SK-N-SH (cell line): ENCODE data around the gene CDH2. TPM values are rescaled to one million over a fixed set of nuclear protein-coding genes. Genes with fewer than 3 reads are reported as not detected.

Source experiments
- CTCF ChIA-PET: fragments of 300-600, 350-600 bp; formaldehyde crosslinking; extraction: SDS; loops from one replicate; lab custom pipeline; 2021; lab: Yijun Ruan, JAX
- POLR2A ChIA-PET: fragments of 350-600 bp; sonication (Branson Sonifier 250); formaldehyde crosslinking; extraction: SDS; loops from one replicate; lab custom pipeline; 2020; ENCODE audit warnings: antibody characterized with exemption, inconsistent platforms; lab: Yijun Ruan, JAX
- DNase-seq: peaks from one replicate; pipeline ENCODE4 v3.0.0; 2012
- H2AFZ ChIP-seq: fragments of 200-600 bp; sonication (generic); 2 replicates; pipeline ENCODE4 v1.8.1; 2016; ENCODE audit warnings: antibody characterized with exemption, mild to moderate bottlenecking, low read depth
- H3F3A ChIP-seq: fragments of 200-600 bp; sonication (generic); replicated peaks from 2 replicates; pipeline ENCODE3; 2016; ENCODE audit warnings: antibody characterized with exemption, mild to moderate bottlenecking; ENCODE audit not compliant: insufficient read depth
- H3K27ac ChIP-seq, 2 experiments: fragments of 200-500 bp in 1 of 2; fragments of 200-600 bp in 1 of 2; sonication (Bioruptor generic) in 1 of 2; sonication (generic), shearing (Covaris generic) in 1 of 2; 2 replicates each; pipeline versions ENCODE4 v1.5.1 to v1.6.1; 2014 to 2016; ENCODE audit warnings: low read depth in 2 of 2, inconsistent platforms in 1 of 2, low read length in 1 of 2, mild to moderate bottlenecking in 1 of 2, mixed read lengths in 1 of 2
- H3K27me3 ChIP-seq: fragments of 200-600 bp; sonication (generic), shearing (Covaris generic); 2 replicates; pipeline ENCODE4 v1.6.1; 2016; ENCODE audit warnings: mixed run types; ENCODE audit not compliant: insufficient read depth
- H3K36me3 ChIP-seq, 2 experiments: fragments of 200-500 bp in 1 of 2; fragments of 200-600 bp in 1 of 2; sonication (Bioruptor generic) in 1 of 2; sonication (generic) in 1 of 2; replicated peaks in 1 of 2; 2 replicates each; pipeline versions ENCODE3 to v1.5.1; 2014 to 2016; ENCODE audit warnings: low read length in 1 of 2, mild to moderate bottlenecking in 1 of 2; ENCODE audit not compliant: insufficient read depth in 2 of 2, control insufficient read depth in 1 of 2
- H3K4me1 ChIP-seq, 2 experiments: fragments of 200-500 bp in 1 of 2; fragments of 200-600 bp in 1 of 2; sonication (Bioruptor generic) in 1 of 2; sonication (generic), shearing (Covaris generic) in 1 of 2; 2 replicates each; pipeline versions ENCODE4 v1.5.1 to v1.6.1; 2014 to 2016; ENCODE audit warnings: low read depth in 1 of 2, low read length in 1 of 2, mixed run types in 1 of 2; ENCODE audit not compliant: insufficient read depth in 2 of 2, control insufficient read depth in 1 of 2
- H3K4me2 ChIP-seq: fragments of 200-600 bp; sonication (generic), shearing (Covaris generic); 2 replicates; pipeline ENCODE4 v1.6.1; 2017; ENCODE audit warnings: mixed run types
- H3K4me3 ChIP-seq, 2 experiments: fragments of 200-500 bp in 1 of 2; fragments of 200-600 bp in 1 of 2; sonication (Bioruptor generic) in 1 of 2; sonication (generic), shearing (Covaris generic) in 1 of 2; 2 replicates each; pipeline versions ENCODE4 v1.5.1 to v1.8.1; 2014 to 2016; ENCODE audit warnings: low read depth in 2 of 2, inconsistent platforms in 1 of 2, low read length in 1 of 2, mild to moderate bottlenecking in 1 of 2, mixed read lengths in 1 of 2, moderate library complexity in 1 of 2
- H3K79me2 ChIP-seq: fragments of 200-600 bp; sonication (generic); 2 replicates; pipeline ENCODE4 v1.8.1; 2017; ENCODE audit warnings: mild to moderate bottlenecking; ENCODE audit not compliant: insufficient read depth
- H3K9ac ChIP-seq: fragments of 200-600 bp; sonication (generic); 2 replicates; pipeline ENCODE4 v1.6.1; 2017; ENCODE audit warnings: mixed run types
- H3K9me2 ChIP-seq: fragments of 200-600 bp; sonication (generic); 2 replicates; pipeline ENCODE4 v1.6.1; 2017; ENCODE audit warnings: mixed run types
- H3K9me3 ChIP-seq: fragments of 200-600 bp; sonication (generic); 2 replicates; pipeline ENCODE4 v1.6.1; 2017; ENCODE audit warnings: mixed run types, mild to moderate bottlenecking, moderate library complexity
- H4K20me1 ChIP-seq: fragments of 200-600 bp; sonication (generic); 2 replicates; pipeline ENCODE4 v1.6.1; 2017; ENCODE audit warnings: mild to moderate bottlenecking, mixed run types; ENCODE audit not compliant: insufficient read depth
- CTCF ChIP-seq: fragments of 200-600 bp; sonication (generic); IDR thresholded peaks from 2 replicates; pipeline ENCODE4 v1.6.1; 2017; ENCODE audit warnings: antibody characterized with exemption, mild to moderate bottlenecking, moderate library complexity
- ELF1 ChIP-seq: IDR thresholded peaks from 2 replicates; pipeline ENCODE4 v1.4.0; 2012
- EP300 ChIP-seq, 2 experiments: IDR thresholded peaks; 2 replicates each; pipeline versions ENCODE4 v1.4.0 to v1.6.1; 2012; ENCODE audit warnings: borderline replicate concordance in 1 of 2, low read depth in 1 of 2, low read length in 1 of 2
- EZH2phosphoT487 ChIP-seq: fragments of 200-600 bp; sonication (generic); IDR thresholded peaks from 2 replicates; pipeline ENCODE4 v1.6.1; 2017; ENCODE audit warnings: low read depth, mixed run types, mild to moderate bottlenecking, antibody characterized with exemption, moderate library complexity, borderline replicate concordance
- FOSL2 ChIP-seq: IDR thresholded peaks from 2 replicates; pipeline ENCODE4 v1.4.0; 2012; ENCODE audit warnings: low read depth, mild to moderate bottlenecking, moderate library complexity, borderline replicate concordance
- IRF3 ChIP-seq: fragments of 150-350 bp; IDR thresholded peaks from 2 replicates; pipeline ENCODE4 v1.6.1; 2016; ENCODE audit warnings: mild to moderate bottlenecking, low read depth, low read length
- JUND ChIP-seq: IDR thresholded peaks from 2 replicates; pipeline ENCODE4 v1.4.0; 2012
- MAX ChIP-seq: IDR thresholded peaks from 2 replicates; pipeline ENCODE4 v1.4.0; 2012; ENCODE audit warnings: low read depth
- MEF2A ChIP-seq: IDR thresholded peaks from 2 replicates; pipeline ENCODE4 v1.4.0; 2012; ENCODE audit warnings: low read depth, borderline replicate concordance
- MXI1 ChIP-seq: IDR thresholded peaks from 2 replicates; pipeline ENCODE4 v1.6.1; 2012; ENCODE audit warnings: mild to moderate bottlenecking, low read depth, low read length, improper control_type of control experiment
- NFIC ChIP-seq: IDR thresholded peaks from 2 replicates; pipeline ENCODE4 v1.4.0; 2012; ENCODE audit warnings: borderline replicate concordance
- NRF1 ChIP-seq: IDR thresholded peaks from 2 replicates; pipeline ENCODE4 v1.6.1; 2012; ENCODE audit warnings: low read depth, mild to moderate bottlenecking, low read length
- REST ChIP-seq: IDR thresholded peaks from 2 replicates; pipeline ENCODE4 v1.6.1; 2012; ENCODE audit warnings: mild to moderate bottlenecking, low read depth, low read length, moderate library complexity
- RFX5 ChIP-seq: IDR thresholded peaks from 2 replicates; pipeline ENCODE4 v1.6.1; 2012; ENCODE audit warnings: mild to moderate bottlenecking, improper control_type of control experiment, low read length
- TCF12 ChIP-seq: IDR thresholded peaks from 2 replicates; pipeline ENCODE4 v1.4.0; 2012
- TEAD4 ChIP-seq: IDR thresholded peaks from 2 replicates; pipeline ENCODE4 v1.4.0; 2012; ENCODE audit warnings: mild to moderate bottlenecking, borderline replicate concordance; ENCODE audit not compliant: insufficient read depth
- ZBTB33 ChIP-seq: IDR thresholded peaks from 2 replicates; pipeline ENCODE4 v1.4.0; 2012; ENCODE audit warnings: low read depth, borderline replicate concordance
- WGBS: methylation state at CpG from one replicate; pipeline ENCODE4 v1.1.6; 2017; ENCODE audit warnings: low lambda C conversion rate; 5-methylcytosine and 5-hydroxymethylcytosine counted together
- polyA plus RNA-seq, 3 experiments: library from polyadenylated mRNA; depleted of rRNA; stranded (reverse); fragments of >200 nt; gene quantifications; 2 replicates each; pipeline ENCODE4 v1.2.3, GENCODE V29; 2012

The CDH2 gene
- polyA plus RNA-seq, 1 of the 3 experiments (the other 2 are of a cell fraction) = 146 TPM

GRCh38 chr18:28065031-28065792 is 111.7 kb downstream of the CDH2 start:
- peak overlapping the region; percentile 64 to 98; a peak in 3 of 4 replicates for H3K27ac ChIP-seq
- H3K4me1 ChIP-seq = peaks cover 0 to 39% of the 10 kb centered on the region in 2 experiments
- no peak overlapping the region for H2AFZ ChIP-seq
- H3K79me2 ChIP-seq = peaks cover 95% of the 10 kb centered on the region
- H3F3A ChIP-seq = peaks cover 54% of the 10 kb centered on the region
- CTCF ChIA-PET = no interaction called here
- peak overlapping the region; percentile 74 for H3K9ac ChIP-seq
- no peaks in the 10 kb centered on the region for H3K27me3 ChIP-seq
- H3K4me3 ChIP-seq = peak overlapping the region in 1 of 2 experiments; percentile 17; a peak in 2 of 4 replicates
- no peaks in the 10 kb centered on the region; the same call in 1 of the 2 replicates for H4K20me1 ChIP-seq
- H3K36me3 ChIP-seq = peaks cover 0 to 21% of the 10 kb centered on the region in 2 experiments
- POLR2A ChIA-PET = no interaction called here
- TF ChIP-seq REST (no peak), FOSL2 (peak; percentile 58; the same call in 1 of the 2 replicates), ELF1 (no peak), CTCF (no peak), RFX5 (no peak), TEAD4 (peak; percentile 70; the same call in 1 of the 2 replicates), MEF2A (no peak), EZH2phosphoT487 (no peak), NFIC (no peak), IRF3 (no peak), JUND (peak; percentile 63), ZBTB33 (no peak), MAX (0 out of 2 replicates have a peak, but pooled peaks have one; percentile 27), TCF12 (peak; percentile 65; the same call in 1 of the 2 replicates), NRF1 (no peak), EP300 (IDR thresholded peaks at IDR 0.05; ENCODE audit: borderline replicate concordance in 1 of 2, low read depth in 1 of 2, low read length in 1 of 2) (peak in 1 of 2 experiments; percentile 63; a peak in 2 of 4 replicates), MXI1 (no peak)
- H3K4me2 ChIP-seq = peak overlapping the region; percentile 72
- H3K9me3 ChIP-seq = no peaks in the 10 kb centered on the region
- no peaks in the 10 kb centered on the region for H3K9me2 ChIP-seq
- 27% methylated on average over 4 of the region's 4 CpGs for WGBS
- no peak for DNase-seq
